ENCODE measurements around the gene LRMDA. TPM values are rescaled to one million over a fixed set of nuclear protein-coding genes. Genes with fewer than 3 reads are reported as not detected.

The LRMDA gene
- polyA plus RNA-seq, 3 donors, result 39.8 to 59.6 (median 56.4) TPM

DNA sequence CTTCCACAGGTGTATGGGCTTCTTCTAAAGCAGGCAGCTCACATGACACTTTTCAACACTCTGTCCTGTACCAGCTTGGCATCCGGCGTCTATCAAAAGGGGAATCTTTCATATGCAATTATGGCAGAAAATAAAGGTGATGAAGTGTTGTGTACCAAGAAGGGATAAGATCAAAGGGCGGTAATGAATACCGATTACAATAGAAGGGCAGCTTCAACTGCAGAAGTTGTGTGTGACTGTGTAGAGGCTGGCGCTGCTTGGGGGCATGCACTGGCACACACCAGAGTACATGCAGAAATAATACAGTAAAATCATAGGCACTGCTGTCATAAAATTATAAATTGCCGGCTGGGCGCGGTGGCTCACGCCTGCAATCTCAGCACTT, 744.7 kb downstream of the LRMDA start:
- TF ChIP-seq, protein P1, sequence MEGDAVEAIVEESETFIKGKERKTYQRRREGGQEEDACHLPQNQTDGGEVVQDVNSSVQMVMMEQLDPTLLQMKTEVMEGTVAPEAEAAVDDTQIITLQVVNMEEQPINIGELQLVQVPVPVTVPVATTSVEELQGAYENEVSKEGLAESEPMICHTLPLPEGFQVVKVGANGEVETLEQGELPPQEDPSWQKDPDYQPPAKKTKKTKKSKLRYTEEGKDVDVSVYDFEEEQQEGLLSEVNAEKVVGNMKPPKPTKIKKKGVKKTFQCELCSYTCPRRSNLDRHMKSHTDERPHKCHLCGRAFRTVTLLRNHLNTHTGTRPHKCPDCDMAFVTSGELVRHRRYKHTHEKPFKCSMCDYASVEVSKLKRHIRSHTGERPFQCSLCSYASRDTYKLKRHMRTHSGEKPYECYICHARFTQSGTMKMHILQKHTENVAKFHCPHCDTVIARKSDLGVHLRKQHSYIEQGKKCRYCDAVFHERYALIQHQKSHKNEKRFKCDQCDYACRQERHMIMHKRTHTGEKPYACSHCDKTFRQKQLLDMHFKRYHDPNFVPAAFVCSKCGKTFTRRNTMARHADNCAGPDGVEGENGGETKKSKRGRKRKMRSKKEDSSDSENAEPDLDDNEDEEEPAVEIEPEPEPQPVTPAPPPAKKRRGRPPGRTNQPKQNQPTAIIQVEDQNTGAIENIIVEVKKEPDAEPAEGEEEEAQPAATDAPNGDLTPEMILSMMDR (IDR thresholded peaks at IDR 0.05), result no peak
- Histone ChIP-seq H3K27me3 (ENCODE audit: control insufficient read depth in 2 of 2, insufficient read depth in 2 of 2, low read length in 2 of 2) (no peaks in the 10 kb centered on the region), H3K9me3 (replicated peaks in 1 of 2; ENCODE audit: control insufficient read depth in 1 of 2, insufficient read depth in 1 of 2, low read length in 2 of 2) (no peaks in the 10 kb centered on the region), H3K4me3 (replicated peaks in 1 of 3; ENCODE audit: low read depth in 2 of 3, low read length in 3 of 3) (no peak overlapping the region), H3K9ac (ENCODE audit: insufficient read depth, low read length, poor library complexity, severe bottlenecking) (no peak overlapping the region), H4K20me1 (ENCODE audit: insufficient read depth, low read length) (no peaks in the 10 kb centered on the region), H3K27ac (ENCODE audit: low read depth in 1 of 2, low read length in 2 of 2) (no peak overlapping the region), H3K79me2 (ENCODE audit: insufficient read depth, low read length) (no peaks in the 10 kb centered on the region), H3K4me2 (replicated peaks; ENCODE audit: extremely low read depth, low read length, poor library complexity, severe bottlenecking) (no peak overlapping the region), H3K36me3 (replicated peaks in 1 of 2; ENCODE audit: control insufficient read depth in 1 of 2, insufficient read depth in 2 of 2, low read length in 2 of 2) (peaks cover 0 to 5% of the 10 kb centered on the region in 2 donors), H3K4me1 (ENCODE audit: control insufficient read depth in 1 of 2, insufficient read depth in 2 of 2, low read length in 2 of 2) (no peaks in the 10 kb centered on the region), H2AFZ (ENCODE audit: insufficient read depth, low read depth, low read length, poor library complexity, severe bottlenecking) (no peak overlapping the region)
- H3K9me3 Mint-ChIP-seq, result peaks cover 0 to 4% (median 0%) of the 10 kb centered on the region in 7 donors
- H3K36me3 Mint-ChIP-seq, result peaks cover 9 to 16% of the 10 kb centered on the region in 2 donors
- H3K4me3 Mint-ChIP-seq, result no peak overlapping the region
- no peak for DNase-seq
- no peak overlapping the region for H3K27ac Mint-ChIP-seq
- H3K27me3 Mint-ChIP-seq (ENCODE audit: low read depth in 3 of 3), result no peaks in the 10 kb centered on the region
- 100% methylated on average over 3 of the region's 9 CpGs for WGBS (ENCODE audit: insufficient coverage)
- intact Hi-C loops (cut with micrococcal nuclease), result no loop called here
- peaks cover 3% of the 10 kb centered on the region for H3K4me1 Mint-ChIP-seq

DNA sequence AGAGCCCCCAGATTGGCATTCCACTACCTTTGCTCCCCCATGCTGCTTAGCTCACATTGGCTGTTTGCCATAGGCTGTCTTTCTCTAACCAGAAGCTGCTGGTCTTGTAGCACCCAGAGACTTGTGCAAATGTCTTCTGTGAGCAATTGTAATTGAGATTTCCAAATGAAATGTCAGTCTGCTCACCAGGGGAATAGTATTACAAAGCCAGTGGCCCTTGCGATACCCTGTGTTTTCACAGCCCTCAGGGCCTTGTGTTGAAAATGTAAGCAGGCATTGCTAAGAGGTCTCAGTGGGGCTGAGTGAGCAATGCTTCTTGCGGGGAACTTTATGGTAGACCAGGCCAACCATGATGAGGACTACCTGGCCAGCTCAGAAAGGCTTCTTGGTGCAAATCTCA, 746.5 kb downstream of the LRMDA start:
- DNase-seq, result no peak
- H3K36me3 Mint-ChIP-seq, result peaks cover 9 to 26% of the 10 kb centered on the region in 2 donors

More for the DNA sequence above, 746.5 kb downstream of the LRMDA start:
- H3K27me3 ChIP-seq (ENCODE audit: control insufficient read depth in 2 of 2, insufficient read depth in 2 of 2, low read length in 2 of 2), result no peaks in the 10 kb centered on the region
- H3K4me1 Mint-ChIP-seq, result peaks cover 3% of the 10 kb centered on the region
- TF ChIP-seq, protein P1 (IDR thresholded peaks at IDR 0.05), result no peak
- peaks cover 0 to 2% (median 0%) of the 10 kb centered on the region in 3 donors for H3K27me3 Mint-ChIP-seq (ENCODE audit: low read depth in 3 of 3)
- H3K4me1 ChIP-seq (ENCODE audit: control insufficient read depth in 1 of 2, insufficient read depth in 2 of 2, low read length in 2 of 2), result no peaks in the 10 kb centered on the region
- H2AFZ ChIP-seq (ENCODE audit: insufficient read depth, low read depth, low read length, poor library complexity, severe bottlenecking), result no peak overlapping the region
- H3K9me3 ChIP-seq (replicated peaks in 1 of 2; ENCODE audit: control insufficient read depth in 1 of 2, insufficient read depth in 1 of 2, low read length in 2 of 2), result no peaks in the 10 kb centered on the region
- no peak overlapping the region for H3K4me3 ChIP-seq (replicated peaks in 1 of 3; ENCODE audit: low read depth in 2 of 3, low read length in 3 of 3)
- no peak overlapping the region for H3K4me3 Mint-ChIP-seq
- peaks cover 0 to 3% (median 0%) of the 10 kb centered on the region in 7 donors for H3K9me3 Mint-ChIP-seq
- no peaks in the 10 kb centered on the region for H4K20me1 ChIP-seq (ENCODE audit: insufficient read depth, low read length)
- no peak overlapping the region for H3K4me2 ChIP-seq (replicated peaks; ENCODE audit: extremely low read depth, low read length, poor library complexity, severe bottlenecking)
- intact Hi-C loops (cut with micrococcal nuclease), result no loop called here
- H3K27ac Mint-ChIP-seq, result no peak overlapping the region
- WGBS (ENCODE audit: insufficient coverage), result 88% methylated on average over 2 of the region's 2 CpGs
- H3K9ac ChIP-seq (ENCODE audit: insufficient read depth, low read length, poor library complexity, severe bottlenecking), result no peak overlapping the region
- no peak overlapping the region for H3K27ac ChIP-seq (ENCODE audit: low read depth in 1 of 2, low read length in 2 of 2)
- peaks cover 0 to 5% of the 10 kb centered on the region in 2 donors for H3K36me3 ChIP-seq (replicated peaks in 1 of 2; ENCODE audit: control insufficient read depth in 1 of 2, insufficient read depth in 2 of 2, low read length in 2 of 2)
- no peaks in the 10 kb centered on the region for H3K79me2 ChIP-seq (ENCODE audit: insufficient read depth, low read length)

Measured in CD14-positive monocyte (primary cell).